GM18508 (cell line): ENCODE results near the gene LIX1L.

Experiments used
- ATAC-seq: cut with Tn5 transposase; IDR thresholded peaks from one replicate; pipeline ENCODE4 v1.9.1; 2021; ENCODE audit warnings: moderate number of reproducible peaks; ENCODE audit not compliant: insufficient read depth, unreplicated experiment

Gene LIX1L

DNA sequence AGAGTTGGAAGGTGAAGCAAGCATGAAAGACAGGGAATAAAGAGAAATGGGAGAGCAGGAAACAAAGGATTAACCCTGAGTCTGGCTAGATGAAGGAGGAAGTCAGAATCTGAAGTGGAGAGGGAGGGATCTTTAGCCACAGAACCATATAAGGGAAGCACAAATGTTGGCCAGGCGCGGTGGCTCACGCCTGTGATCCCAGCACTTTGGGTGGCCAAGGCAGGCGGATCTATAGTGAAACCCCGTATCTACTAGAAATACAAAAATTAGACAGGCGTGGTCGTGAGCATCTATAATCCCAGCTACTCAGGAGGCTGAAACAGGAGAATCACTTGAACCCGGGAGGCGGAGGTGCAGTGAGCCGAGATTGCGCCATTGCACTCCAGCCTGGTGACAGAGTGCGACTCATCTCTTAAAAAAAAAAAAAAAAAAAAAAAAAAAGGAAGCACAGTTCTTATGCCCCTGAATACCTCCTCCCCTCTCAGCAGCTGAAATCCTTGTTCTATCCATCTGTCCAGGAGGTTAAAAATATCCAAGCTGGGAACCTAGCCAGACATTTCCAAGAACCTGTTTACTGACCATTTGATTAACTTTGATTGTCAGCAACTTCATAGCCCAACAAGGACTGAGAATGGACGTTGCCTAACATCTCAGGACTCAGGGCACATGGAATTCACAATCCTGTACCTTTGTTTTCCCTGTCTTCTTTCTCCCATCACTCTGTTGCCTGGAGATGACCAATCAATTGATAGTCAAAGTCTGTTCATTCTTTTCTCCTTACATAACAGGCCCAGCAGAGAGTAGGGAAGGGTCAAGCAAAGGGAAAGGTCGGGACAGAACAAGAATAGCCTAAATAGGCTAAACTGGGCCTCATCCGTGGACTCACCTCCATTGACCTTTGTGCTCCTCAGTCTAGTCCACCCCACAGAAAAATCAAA lies 28.0 kb upstream of the LIX1L start:
- ATAC-seq, result no peak

DNA sequence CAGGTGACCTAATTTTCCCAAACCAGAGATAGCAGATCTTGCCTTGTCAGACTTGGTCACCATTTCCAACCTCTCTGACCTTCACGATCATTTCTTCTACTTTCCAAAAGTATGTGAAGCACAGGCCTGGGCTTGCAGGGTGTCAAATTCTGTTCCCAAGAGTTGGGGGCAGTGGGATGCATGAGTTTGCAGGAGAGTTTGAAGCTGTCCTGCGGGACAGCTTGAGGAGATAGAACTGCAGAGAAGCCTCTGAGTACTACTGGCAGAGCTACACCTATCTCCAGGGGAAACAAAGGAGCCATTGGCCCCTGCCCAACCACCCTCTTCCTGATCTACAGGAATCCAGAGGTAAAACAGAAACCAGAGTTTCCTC lies 27.3 kb upstream of the LIX1L start:
- no peak for ATAC-seq

DNA sequence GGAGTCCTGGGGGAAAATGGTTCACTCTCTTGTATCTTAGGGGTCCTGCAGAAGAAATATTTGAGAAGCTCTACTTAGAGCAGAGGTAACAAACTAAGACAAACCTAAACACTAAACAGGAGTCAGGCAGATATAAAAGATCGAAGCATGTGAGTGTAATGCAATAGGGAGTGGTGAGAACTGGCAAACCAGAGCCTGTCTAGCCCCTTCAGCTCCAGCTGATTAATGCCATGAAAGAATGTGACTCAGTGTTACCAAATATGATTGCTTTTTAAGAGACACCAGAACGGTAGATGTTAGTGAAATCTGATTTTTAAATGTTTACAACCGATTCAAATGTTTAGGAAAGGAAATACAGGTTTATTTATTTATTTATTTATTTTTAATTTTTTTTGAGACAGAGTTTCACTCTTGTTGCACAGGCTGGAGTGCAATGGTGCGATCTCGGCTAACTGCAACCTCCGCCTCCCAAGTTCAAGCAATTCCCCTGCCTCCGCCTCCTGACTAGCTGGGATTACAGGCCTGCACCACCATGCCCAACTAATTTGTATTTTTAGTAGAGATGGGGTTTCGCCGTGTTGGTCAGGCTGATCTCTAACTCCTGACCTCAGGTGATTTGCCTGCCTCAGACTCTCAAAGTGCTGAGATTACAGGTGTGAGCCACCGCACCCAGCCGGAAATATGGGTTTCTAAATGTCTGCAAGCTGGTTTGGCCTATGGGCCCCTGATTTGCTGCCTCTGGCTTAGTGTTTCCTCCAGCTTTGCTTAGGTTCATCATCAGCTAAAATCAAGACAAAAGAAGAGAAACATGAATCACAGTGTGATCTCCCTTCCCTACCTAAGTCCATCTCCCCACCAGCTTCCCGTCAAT lies 26.4 kb upstream of the LIX1L start:
- ATAC-seq, result no peak

DNA sequence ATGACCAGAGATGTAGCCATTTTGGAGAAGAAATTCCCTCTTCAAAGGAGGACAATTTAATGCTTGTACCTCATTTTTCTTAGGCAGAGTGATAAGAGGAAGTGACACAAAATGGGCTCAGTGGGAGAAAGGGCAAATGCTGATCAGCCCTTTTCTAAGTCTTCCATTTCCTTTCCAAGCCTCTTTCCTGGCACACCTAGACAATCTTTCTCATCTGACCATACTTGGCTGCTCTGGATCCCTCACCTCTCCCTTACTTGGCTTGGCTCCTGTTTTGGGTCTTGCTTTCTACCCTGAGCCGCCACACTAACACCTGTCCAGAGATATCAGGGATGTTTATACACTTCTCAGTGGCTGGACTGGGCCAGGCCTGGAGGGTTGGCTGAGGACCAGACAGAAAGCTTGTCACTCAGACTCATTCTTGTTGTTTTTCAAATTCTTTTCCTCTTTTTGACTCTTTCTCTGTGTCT lies 25.4 kb upstream of the LIX1L start:
- ATAC-seq, result no peak

DNA sequence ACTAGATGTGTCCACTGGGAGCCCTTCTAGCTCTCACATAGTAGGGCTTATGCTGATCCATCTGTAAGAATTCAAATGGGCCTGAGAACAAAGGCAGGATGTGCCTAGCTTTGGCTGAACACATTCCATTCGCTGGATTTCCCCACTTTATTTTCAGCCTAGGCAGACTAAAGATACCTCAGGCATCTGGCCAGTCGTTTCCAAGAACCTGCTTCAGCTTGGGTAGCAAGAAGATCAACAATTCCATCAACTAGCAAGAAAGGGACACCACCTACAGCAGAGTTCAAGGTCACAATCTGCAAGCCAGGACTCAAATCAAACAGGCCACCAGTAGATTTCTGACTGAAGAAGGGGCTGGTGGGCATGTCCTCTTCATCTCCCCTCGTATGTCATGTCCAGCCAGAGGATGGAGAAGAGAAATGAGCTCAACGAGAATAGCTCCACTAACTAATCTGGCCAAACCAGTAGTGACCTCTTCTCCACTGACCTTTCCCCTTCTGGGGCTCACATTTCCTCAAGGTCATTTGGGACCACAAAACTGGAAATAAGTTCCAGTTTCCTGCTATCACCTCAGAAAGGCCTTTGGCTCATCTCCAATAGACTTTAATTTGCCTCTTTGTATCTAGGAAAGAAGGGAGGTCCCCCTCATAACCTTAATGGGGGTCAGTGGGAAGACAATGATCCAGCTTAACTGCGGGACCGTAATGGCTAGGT lies 24.4 kb upstream of the LIX1L start:
- ATAC-seq, result no peak

DNA sequence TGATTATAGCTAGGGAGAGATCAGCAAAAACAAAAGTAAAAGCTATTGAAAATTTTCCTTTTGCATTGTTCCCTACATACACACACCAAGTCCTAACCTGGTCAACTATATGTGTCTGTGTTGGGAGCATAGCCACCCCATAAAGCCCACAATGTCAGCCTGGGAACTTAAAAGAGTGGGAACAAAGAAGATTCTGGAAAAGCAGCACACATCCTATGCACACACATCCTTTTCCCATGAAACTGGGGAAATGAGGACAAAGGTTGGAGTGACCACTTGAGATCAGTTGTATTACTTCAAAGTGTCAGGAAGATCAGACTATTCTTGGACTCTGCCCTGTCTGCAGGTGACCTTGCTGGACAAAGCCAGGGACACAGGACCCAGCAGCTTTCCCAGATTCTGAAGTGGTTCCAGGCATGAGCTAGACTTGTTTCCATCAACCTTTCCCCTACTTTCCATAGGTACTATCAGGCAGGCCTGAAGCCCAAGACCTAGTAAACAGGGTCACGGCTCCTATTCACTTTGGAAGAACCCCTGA lies 22.7 kb upstream of the LIX1L start:
- ATAC-seq, result no peak

DNA sequence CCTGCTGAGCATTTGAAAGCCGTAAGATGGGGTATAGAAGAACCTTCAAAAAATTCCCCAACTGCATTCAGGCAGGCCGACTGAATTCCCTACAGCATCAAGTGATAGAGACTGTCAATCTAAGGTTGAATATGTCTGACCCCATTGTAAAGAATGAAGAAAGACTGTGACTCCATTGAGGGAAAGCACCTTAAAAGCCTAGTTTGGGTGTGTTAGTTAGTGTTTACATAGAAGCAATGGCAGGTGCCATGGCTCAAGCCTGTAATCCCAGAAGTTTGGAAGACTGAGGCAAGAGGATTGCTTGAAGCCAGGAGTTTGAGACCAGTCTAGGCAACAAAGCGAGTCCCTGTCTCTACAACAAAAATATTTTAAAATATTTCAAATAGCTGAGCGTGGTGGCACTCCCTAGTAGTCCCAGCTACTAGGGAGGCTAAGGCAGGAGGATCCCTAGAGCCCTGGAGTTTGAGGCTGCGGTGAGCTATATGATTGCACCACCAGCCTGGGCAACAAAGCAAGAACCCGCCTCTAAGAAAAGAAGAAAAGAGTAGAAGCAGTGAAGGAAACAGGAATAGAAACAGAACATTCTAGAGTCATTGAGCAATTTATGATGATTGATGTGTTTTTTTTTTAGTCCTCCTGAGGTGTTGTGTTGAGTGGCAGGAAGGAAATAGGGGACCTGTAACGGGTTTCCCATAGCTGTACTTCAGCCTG lies 22.1 kb upstream of the LIX1L start:
- ATAC-seq, result no peak

DNA sequence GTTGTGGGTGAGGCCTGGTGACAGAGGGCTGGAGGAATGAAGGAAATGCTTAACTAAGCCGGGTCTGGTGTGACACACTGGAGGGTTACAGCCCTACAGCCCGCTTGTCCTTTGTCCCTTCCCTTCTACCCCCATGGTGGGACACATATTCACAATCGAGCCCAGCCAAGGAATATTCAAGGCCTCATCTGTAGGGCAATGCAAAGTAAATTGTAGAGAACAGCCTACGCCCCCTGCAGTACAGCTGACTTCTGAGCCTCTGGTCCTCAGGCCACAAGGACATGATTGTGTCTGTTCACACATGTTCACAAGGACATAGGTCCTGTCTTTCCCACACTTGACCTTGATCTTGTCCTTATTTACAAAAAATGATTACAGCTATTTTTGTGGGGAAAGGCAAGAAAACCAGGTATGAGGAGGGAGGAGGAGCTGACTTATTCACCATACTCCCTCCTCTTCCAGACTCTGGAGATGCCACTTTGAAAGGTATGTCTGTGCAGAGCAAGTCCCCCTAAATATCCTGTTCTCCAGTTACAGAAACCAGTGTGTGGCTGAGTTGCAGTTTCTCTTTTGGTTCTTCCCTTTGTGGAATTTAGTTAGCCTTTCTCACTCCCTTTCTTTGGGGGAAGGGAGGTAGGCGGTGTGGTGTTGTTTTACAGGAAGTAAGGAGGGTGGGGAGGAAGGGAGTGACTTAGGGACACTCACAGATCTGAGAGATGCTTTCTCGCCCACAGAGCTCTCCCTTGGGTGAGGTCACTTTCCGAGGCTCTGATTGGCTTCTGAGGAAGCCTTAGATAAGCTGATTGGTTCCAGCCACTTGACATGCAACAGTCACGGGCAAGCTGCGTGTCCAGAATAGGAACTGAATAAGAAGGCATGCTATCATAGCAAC lies 21.3 kb upstream of the LIX1L start:
- ATAC-seq, result peak; percentile 73

DNA sequence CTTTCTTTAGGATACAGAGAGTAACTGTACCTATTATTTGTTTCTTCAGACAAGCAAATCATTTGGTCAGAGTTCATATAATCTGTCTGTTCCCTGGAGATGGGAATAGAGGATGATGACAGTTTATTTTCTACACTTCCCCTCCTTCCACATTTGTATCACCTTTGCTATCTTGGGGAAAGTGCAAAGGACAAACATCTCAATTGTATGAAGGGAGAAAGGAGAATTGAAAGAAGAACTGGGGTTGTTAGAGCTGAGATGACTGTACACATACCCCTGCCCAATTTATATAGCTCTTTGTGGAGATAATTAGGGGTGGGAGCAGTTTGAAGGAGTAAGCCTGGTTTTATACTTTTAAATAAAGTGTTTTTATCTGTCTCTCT lies 20.6 kb upstream of the LIX1L start:
- no peak for ATAC-seq

DNA sequence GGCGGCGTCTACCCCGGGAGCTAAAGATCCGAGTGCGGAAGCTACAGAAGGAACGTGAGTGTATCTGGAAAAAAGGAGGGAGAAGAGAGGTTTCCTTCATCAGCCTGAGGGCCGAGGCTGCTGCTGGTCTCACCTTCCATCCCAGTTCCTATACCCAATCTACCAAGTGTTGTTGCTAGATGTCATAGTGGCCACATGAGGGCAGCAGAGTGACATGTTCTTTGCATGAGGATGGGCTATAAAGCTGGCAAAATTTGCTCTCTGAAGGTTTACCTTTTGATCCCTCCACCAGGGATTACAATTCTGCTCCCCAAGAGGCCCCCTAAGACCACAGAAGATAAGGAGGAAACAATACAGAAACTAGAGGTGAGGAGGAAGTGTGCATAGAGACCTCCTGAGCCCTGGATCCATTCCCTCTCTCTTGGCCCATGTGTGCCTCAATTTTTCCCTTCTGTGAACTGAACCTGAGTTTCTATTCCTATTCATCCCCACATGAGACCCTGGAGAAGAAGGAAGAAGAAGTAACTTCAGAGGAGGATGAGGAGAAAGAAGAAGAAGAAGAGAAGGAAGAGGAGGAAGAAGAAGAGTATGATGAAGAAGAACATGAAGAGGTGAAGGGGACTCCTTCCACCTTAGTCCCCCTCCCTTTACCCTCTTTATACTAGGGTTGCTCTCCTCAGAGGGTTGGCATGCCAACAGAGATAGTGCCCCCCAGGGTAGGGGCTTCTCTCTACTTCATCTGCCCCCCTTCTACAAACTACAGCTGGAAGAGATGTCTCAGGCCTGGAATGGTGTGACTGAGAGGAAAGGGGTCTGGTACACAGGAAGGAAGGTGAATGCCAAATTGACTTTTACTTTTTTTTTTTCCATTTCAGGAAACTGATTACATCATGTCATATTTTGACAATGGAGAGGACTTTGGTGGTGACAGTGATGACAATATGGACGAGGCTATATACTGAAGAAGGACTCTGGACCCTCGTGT lies 20.0 kb upstream of the LIX1L start:
- no peak for ATAC-seq

DNA sequence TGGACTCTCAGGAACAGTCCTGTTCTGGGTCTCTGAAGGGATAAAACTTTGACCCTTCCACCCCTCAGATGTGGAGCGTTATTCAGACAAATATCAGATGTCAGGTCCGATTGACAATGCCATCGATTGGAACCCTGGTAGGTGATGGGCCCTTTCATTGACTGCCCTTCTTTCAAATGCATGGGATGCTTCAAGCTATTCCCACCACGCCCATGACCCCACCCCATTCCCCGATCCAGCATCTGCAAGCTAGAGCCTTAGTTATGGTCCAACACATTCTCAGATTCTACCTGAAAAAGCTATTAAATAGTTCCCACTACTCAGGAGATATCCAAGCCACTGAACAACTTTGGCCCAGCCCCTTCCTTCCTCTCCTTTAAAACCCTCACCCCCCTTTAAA lies 19.2 kb upstream of the LIX1L start:
- no peak for ATAC-seq

DNA sequence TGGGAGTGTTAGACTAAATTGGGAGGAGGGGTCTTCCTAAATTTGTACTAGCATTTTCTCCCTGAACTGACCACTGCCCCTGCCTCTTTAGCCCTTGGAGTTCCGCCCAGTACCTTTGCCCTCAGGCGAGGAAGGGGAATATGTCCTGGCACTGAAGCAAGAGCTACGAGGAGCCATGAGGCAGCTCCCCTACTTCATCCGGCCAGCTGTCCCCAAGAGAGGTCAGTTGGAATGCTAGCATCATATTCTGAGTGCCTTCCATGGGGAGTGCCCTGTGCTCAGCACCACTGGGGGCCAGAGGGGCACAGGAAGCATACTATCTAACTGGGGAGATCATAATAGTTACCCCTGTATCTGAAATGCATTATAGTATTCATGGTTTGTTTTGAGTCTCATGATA lies 17.4 kb upstream of the LIX1L start:
- ATAC-seq, result no peak

DNA sequence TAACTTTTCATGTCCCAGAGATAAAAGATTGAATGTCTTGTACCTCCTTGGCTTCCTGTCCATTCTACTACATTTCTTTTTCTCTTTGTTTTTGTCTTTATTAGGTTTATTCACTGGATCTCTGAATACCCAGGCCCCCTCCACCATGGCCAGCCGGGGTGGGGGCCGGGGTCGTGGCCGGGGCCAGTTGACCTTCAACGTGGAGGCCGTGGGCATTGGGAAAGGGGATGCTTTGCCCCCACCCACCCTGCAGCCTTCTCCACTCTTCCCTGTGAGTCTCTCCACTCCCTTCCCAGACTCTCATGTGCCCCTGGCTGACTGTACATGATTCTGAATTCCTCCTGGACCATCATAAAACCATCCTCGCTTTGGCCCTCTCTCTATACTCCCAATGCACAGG lies 16.9 kb upstream of the LIX1L start:
- ATAC-seq, result no peak

DNA sequence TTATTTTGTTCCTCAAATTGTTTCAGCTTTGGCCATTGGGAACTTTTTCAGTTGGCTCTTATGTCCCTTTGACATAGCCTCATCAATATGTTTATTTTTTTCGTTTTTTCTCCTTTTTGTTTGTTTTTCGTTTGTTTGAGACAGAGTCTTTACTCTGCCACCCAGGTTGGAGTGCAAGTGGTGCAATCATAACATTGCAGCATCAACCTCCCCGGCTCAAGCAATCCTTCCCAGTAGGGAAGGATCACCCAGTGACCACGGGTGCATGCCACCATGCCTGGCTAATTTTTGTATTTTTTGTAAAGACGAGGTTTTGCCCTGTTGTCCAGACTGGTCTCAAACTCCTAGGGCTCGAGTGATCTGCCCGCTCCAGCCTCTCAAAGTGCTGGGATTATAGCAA lies 14.8 kb upstream of the LIX1L start:
- ATAC-seq, result no peak

DNA sequence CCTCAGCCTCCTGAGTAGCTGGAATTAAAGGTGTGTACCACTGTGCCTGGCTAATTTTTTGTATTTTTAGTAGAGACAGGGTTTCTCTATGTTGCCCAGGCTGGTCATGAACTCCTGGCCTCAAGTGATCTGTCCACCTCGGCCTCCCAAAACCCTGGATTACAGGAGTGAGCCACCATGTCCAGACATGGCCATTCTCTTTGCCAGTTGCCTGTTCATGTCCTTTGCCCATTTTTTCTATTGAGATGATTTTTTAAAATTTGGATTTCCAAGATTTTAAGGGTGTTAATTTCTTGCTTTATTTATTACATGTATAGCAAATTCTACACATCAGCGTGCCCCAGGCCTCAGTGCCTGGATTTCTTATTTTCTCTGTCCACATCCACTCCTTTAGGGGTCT lies 9.5 kb upstream of the LIX1L start:
- no peak for ATAC-seq

DNA sequence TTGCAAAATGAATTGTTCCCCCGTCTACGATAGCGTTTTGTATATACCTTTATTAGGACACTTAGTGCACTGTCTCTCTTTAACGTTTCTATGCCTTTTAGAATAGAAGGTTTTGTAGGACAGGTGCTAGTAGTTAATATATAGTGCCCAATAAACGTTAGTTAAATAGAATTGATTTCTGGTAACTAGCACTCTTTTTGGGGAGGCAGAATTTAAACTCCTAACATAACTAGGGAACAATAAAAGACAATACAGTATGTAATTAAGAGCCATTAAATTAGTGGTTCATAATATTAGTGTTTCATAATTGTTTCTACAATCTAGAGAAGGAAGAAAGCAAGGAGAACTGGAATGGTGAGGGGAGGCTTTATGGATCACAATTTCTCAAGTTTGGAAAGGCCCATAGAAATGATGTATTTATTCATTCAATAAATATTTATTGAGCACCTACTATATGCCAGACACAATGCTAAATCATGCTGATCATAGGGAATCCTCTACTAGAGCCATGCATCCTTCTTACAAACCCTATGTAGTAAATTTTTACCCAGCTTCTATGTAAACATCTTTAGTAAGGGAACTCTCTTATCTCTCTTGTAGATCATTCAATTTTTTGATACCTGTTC lies 7.4 kb upstream of the LIX1L start:
- ATAC-seq, result no peak
